Tongue (tissue), 2 donors: ENCODE results near the gene MED31. TPM values are rescaled to one million over a fixed set of nuclear protein-coding genes. Genes with fewer than 3 reads are reported as not detected.
"Not testable (repeated sequence)": the region's sequence is repeated elsewhere in the genome, so short reads cannot be mapped to it uniquely, and the experiment has no call there.

Experiments
- DNase-seq: peaks from one replicate; pipeline ENCODE4 v3.0.0-alpha.2; 2015
- total RNA-seq: library from RNA; depleted of rRNA; stranded (reverse); fragments of >200 nt; gene quantifications from one replicate; pipeline ENCODE4 v1.2.3, GENCODE V29; 2014

Gene MED31
- total RNA-seq, 1 donor from 2014 or later, result 8.7 TPM

DNA sequence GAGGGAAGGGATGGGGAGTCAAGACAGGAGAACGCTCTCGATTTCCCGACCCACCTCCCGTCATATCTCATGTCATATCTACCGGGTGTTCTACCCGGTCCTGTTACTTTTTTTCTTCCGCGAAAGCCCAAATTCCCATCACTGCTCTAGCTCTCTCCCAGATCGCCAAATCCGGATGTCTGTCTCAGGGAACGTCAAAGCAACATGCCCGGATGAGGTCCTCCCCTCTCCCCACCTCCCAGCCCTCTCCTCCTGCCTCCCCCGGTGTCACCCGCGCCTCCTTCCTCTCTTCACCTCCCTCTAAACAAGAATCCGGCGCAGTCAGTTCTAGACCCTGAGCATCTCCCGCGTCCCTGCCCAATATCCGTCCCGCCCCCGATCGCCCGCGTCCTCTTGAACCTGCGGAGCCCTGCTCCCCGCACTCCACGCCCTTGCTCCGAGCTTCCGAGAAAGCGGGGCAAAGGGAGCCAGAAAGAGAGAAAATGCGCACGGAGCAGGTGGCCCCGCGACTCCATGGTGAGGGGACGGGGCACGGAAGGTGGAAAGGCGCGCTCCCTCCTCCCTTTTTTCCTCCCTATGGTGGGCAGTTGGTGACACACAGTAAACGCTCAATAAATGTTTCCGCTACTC lies 4.4 kb upstream of the MED31 start:
- not testable (repeated sequence) for DNase-seq

DNA sequence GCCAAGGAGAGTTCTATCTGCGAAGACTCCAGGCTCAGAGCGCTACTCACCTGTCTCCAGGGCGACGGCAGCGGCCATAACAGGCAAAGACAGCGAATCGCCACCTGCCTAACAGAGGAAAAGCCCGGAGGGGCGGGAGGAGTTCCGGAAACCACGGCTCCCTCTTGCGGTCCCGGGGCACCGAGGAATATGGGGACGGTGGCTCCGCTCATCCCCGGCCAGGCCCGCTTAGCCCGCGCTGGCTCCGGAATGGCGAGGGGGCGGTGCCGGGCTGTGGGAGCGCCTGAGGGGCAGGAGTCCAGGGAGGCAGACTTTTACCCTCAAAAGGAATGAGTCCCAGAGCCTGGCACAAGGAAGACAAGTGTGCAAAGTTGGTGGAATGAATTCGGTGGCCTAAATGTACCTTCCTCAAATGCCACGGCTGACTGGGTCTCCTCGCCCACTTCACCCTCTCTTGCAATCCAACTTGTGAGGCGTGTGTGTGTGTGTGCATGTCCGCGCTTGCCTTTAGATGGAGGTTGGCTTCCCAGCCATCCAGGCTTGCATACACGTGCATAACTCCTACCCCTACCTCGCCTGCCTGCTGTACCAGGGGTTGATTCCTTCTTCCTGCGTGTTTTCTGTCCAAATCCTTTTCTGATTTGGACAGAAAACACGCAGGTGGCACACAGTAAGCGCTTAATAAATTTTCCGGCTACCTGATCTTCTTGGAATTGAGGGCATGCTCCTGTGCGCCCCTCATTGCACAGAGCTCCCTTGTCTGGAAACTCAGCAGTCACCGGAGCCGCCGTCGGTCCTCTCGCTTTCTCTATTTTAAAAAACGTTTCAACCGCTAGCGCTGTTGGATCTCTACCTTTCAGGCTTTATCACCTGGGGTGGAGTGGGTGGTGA lies 3.7 kb upstream of the MED31 start:
- peak; percentile 59 for DNase-seq

DNA sequence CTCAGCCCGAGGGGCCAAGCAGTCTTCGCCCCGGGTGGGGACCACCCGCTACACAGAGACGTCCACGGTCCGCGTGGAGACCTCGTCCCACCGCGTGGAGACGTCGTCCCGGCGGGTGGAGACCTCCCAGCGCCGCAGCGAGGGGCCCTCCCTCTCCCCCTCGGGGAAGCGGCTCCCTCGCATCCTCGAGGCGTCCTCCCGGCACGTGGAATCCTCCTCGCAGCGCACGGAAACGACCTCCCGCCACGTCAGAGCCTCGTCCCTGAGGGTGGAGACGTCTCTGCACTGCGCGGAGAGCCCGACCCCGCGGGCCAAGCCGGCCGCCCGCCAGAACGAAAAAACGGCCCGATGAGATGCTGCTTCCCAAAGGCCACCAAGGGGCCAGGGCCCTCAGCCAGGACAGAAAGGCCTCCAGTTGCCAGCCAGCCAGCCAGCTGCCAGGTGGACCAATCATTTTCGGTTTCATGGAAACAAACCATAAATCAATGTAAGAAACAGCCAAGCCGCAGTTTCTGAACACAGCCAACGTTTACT lies 581 bp upstream of the MED31 start:
- DNase-seq, result peak; percentile 61

DNA sequence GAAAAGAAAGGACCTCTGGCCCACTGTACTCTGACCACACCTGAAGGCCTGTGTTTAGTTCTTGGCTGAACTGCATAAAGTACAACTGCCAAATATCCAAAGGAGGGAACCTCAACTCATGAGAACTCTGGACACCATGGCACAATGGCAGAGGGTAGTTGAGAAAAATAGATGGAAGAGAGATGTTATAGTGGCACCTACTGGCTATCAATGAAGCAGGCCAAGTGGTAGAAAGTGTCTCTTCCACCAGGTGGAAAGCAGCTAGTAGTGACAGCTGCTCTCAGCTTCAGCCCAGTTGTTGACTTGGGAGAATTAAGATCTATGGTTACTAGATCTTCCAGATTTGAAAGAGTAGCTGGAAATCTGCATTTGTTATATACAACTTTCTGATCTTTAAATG lies 3.2 kb downstream of the MED31 start:
- no peak for DNase-seq

DNA sequence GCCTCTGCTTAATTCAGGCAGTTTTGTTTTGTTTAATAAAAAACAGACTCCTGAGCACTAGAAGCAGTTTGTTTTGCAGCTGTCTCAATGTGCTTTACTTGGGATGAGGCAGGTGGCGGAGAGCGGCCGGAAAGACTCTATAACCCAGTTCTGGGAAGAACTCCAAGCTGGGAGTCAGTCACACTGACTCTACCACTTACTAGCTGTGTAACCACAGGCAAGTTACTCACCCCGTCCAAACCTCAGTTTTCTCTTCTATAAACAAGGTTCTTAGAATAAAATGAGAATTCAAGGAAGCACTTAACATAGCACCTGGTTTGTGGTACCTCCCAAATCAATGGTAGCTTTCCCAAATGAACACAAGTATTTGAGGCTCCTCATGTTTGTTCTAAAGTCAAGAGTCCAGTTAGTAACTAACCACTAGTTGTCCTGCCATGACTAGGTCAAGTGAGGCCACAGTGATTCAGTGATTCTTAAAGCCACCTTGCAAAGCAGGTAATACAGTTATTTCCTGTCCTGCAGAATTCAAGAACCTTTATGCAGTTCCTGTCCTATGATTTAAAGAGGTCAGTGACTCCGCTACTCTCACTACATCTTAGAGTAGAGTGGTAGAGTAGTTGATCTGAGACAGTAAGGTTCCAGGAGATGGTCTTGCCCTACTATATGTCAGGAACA lies 7.8 kb downstream of the MED31 start:
- DNase-seq, result peak; percentile 32

DNA sequence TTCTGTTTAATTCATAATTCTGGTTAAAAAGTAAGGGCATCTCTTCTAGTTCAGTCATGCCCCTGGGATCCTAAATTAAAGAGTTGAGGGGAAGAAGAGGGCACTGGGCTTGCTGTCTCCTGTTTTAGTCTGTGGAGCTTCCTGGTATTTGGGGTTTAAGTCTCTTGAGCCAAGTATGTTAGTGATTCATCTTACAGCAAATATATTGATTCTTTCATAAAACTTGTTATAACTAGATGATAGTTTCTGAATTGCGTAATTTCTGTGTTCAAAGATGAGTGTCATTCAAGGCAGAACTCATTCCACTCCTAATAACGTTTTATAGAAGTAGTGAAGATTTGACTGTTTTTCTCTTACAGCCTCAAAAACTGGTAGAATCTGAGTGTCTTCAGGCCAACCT lies 8.8 kb downstream of the MED31 start:
- DNase-seq, result no peak

DNA sequence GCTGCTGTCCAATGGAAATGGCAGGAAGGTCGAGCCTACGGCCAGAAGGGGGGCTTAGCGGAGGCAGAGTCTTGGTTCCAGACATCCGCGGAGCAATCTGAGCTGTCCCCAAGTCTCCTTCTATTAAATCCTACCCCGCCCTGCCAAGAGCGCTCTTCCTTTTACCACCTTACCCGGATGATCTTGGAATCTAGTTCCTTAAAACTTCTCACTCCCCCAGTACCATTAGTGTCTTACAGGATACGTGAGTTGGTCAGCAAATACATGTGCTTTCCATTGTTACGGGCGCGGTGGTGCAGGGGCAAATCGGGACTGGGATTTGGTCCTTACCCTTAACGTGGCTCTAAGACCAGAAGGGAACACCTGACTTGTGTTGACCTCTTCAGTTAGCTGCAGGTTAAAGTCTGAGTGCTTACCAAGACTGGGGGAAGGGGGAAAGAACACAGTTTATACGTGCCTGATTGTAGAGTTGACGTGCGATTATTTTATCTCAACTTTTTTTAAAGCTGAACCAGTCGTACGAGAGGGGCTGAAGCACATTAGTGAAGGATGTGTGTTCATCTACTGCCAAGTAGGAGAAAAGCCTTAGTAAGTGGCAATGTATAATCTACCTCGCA lies 10.1 kb downstream of the MED31 start:
- no peak for DNase-seq

DNA sequence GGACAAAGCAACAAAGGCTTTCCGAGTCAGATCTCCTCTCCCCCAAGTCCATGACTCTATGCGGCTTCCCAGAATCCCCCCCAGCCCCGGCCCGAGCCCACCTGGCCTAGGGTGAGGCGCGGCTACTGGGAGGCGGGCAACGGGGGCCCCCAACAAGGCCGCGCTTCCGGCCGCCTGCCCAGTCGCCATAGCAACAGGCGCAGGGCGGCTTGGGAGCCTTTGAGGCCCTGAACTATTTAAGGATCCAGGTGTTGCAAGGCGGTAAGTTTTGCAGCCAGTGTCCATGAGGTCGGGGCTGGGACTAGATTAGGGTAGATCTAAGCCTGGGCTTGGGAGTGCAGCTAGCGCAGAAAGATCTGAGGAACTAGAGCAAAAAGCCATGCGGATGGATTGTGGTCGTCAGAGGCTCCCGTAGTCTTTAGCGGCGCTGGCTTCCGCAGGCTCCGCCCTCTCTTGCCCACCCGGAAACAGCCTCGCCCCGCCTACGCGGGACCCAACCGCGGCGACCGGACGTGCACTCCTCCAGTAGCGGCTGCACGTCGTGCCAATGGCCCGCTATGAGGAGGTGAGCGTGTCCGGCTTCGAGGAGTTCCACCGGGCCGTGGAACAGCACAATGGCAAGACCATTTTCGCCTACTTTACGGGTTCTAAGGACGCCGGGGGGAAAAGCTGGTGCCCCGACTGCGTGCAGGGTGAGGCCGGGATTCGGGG lies 10.7 kb downstream of the MED31 start, which contains the start of the genes KIAA0753 and TXNDC17:
TSS of gene KIAA0753 (minus strand) at position 176 of the 711 bp plus-strand sequence. CDS start 5,608 bp downstream, outside the sequence.
TSS of gene TXNDC17 (plus strand) at position 525 of the 711 bp plus-strand sequence. CDS start at position 548, 23 bp downstream.
- DNase-seq, result peak; percentile 95

DNA sequence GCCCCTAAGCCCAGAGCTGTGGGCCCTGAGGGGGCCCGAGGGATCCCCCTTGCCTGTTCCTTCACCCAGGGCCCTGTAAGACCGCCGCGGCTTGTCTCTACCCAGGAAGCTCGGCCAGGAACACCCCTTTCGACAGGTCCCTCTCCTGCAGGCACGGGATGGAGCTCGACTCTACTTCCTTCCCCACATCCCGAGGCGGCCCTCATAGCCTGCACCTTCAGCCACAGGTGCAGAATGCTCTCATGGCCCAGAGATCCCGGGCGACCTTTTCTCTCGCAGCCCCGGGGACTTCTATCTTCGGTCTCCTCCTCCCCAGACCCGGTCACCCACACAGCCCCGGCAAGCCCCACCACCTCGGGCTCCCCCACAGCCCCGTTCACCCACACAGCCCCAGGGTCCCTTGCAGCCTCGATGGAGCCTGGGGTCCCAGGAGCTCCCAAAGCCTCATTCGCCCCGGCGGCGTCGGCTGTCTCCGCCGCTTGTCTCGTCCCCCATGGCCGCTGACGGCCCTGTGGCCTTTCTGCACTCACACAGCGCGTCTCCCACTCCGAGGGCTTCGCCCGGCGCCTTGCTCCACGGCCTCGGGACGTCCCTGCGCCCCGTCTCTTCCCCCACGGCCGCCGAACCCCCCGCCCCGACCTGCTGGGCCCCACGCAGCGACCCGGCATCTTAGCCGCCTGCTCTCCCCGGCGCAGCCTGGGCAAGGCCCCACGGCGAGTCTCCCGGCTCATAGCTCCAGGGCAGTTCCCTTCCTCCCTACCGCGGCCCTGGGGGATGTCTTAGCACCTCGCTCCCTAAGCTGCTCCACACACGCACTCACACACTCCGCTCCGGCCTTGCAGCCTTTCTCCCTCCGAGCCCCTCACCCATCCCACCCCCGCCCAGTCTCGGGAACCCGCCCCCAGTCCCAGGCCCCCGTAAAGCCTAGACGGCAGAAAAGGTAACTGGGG lies 11.5 kb downstream of the MED31 start:
- no peak for DNase-seq

DNA sequence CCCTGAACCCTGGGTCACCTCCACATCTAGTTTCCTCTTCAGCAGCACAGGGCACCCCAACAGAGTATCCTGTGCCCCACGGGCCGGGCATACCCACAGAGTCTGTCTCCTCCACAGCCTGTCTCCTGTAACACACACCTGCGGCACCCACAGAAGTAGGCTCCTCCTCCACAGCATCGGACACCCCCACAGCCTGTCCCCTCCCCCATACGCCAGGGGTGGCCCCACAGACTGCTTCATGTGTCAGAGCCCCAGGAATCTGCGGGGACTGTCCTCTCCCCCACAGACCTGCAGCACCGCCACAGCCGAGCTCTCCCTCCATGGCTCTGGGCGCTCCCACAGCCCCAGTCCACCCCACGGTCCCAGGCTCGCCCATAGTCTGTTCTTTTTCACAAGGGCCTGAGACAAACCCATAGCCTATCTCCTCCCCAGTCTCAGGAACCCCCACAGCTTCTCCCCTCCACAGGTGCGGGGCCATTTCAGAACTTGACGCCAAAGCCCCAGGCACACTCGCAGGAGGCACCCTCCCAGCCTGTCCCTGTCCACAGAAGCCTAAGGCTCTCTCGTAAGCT lies 12.3 kb downstream of the MED31 start:
- DNase-seq, result no peak

DNA sequence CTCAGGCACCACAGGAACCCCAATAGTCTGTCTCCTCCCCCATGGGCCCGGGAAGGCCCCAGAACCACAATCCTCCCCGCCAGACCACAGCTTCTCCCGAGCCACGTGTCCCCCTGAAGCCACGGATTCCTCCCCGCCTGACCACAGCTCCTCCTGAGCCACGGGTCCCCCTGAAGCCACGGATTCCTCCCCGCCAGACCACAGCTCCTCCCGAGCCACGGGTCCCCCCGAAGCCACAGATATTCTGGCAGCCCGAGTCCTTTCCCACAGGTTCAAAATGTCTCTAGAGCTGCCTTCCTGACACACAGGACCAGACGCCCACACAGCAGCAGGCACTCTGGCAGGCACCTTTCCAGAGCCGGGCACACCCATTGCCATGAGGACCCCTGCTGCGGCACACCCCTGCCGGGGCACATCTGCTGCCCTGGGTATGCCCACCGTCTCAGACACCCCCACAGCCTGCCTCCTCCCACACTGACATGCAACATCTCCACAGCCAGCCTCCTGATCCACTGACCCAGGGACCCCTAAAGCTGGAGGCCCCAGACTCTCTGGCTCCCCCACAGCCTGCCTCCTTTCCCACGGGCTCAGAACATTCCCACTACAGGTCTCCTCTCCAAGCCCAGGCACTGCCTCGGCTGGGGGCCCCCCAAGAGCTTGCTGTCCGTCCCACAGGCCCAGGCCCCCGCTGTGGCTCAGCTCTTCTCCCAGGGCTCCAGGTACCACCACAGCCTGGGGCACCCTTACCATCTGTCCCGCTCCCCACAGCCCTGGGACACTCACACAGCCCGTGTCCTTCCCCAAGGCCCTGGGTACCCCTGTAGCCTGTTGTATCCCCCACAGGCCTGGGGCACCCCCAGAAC lies 13.1 kb downstream of the MED31 start:
- DNase-seq, result no peak

DNA sequence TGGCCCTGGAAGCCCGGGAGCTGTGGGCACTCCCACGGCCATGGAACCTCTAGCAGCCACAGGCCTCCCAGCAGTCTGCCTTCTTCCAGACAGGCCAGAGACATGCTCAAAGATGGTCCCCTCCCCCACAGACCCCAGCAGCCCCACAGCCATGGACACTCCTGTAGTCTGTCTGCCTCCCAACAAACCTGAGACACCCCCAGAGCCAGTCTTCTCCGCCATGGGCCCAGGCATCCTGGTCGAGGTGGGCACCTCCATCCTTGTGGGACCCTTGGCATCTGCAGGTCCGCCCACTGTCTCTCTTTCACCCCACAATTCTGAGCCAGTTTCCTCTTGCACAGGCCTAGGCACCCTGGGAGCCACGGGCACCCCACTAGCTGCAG lies 14.0 kb downstream of the MED31 start:
- DNase-seq, result no peak

DNA sequence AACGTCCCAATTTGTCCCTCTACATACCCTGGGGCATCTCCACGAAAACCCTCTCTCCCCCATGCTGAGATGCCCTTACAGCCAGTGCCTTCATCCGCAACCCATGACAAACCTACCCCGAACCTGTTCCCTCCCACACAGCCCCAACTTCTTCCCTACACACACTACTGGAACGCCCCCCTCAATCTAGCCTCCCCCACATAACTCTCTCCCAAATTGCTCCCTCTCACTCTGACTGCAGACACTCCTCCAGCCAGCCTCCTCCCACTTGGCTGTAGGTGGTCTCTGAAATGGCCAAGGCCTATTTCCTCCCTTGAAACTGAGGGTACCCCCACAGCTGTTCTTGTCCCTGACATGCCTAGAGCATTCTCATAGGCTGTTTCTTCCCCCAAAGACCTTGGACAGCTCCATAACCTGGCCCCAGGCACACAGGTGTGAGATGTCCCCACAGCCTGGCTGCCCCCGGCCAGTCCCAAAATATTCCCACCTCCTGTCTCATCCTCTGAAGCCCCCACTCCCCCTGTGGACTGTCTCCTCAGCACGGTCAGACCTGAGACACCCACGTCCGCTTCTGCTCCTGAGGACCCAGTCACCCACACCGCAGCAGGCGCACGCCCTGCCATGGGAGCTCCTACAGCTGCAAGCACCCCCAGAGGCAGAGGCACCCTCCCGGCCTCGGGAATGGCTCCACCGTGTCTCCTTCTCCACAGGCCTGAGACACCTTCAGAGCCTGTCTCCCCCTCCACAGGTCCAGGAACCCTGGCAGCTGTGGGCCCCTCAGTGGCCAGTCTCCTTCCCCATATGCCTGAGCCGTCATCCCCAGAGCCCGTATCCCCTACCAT lies 14.6 kb downstream of the MED31 start:
- DNase-seq, result no peak

DNA sequence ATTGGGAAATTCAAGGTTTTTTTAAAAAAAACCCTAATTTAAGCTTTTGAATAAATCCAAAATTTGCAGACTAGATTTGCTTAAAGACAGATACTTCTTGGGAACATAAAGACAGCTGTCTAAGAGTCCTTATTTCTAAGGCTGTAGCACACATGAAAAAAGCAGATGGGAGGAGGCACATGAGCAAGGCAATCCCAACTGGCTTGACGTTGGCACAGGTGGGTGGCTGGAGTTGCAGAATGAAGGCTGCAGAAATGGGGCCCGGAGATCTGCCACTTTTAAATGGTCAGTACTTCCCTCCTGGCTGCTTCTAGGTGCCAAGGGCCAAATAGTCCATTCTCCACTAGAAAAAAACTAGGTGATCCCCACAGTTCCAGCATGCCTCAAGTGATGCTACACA lies 15.3 kb downstream of the MED31 start:
- DNase-seq, result no peak

DNA sequence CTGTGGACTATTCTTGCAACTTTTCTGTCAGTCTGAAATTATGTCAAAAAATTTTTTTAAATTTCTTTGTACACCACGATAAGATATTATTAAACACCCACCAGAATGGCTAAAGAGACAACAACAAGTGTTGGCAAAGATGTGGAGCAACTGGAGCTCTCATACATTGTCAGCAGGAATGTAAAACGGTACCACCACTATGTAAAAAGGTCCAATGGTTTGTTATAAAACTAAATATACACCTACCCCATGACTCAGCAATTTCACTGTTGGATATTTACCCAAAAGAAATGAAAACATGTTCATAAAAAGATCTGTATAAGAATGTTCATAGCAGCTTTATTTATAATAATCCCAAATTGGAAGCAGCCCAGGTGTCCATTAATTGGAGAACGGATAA lies 18.1 kb downstream of the MED31 start:
- DNase-seq, result no peak

DNA sequence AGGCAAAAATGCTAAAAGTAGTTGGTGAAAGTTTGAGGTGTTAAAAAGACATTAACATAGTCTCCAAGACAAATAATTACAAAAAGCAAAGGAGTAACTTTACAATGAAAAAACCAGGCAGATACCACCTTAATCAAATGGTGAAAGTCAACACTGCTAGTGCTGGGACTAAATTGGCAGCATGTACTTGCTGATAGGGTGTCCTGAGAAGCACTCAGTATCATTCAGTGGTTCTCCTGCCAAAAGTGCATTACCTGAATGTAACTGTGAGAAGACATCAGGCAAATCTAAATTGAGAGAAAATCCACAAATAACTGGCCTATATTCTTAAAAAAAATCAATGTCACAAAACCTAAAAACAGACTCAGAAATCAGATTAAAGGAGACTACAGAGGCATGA lies 18.9 kb downstream of the MED31 start:
- DNase-seq, result no peak

DNA sequence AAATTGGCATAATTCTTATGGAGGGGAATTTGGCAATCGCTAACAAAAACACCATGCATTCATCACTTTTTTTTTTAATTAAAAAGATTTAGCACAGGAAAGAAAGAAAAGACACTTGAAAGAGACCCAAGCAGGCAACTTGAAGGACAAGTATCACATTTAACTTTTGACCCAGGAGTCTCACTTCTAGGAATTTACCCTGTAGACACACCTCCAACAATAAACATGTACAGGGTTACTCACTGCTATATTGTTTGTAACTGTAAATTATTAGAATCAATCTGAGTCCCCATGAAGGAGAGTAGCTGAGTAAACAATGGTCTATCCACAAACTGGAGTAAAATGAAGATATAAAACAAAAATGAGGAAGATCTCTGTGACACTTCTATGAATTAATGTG lies 21.0 kb downstream of the MED31 start:
- DNase-seq, result no peak

DNA sequence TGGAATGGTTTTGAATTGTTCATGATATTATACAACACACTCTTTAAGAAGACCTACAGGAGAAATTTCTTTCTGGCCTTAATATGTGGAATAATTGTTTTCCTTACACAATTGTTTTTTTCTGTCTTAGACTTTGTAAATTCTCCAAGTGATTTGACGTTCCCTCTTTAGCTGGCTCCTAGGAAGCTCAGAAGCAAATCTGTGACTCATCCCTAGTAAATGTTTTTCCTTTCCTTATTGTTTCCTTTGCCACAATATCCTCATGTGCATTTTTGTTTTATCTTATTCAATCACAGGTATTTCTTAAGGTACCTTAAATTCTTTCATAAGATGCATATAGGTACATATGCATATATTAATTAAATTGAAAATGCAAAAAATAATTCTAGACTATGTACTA lies 24.4 kb downstream of the MED31 start:
- no peak for DNase-seq
